Esophagus squamous epithelium (tissue), 5 donors: Measurements from ENCODE around the gene RFPL1. TPM values are rescaled to one million over a fixed set of nuclear protein-coding genes. Genes with fewer than 3 reads are reported as not detected.

Experiments used
- DNase-seq: peaks from one replicate; lab custom pipeline; 2025; lab: John Stamatoyannopoulos, UW
- H3K27ac ChIP-seq, 4 donors: fragments of 200-600 bp; sonication (generic); one replicate each; pipeline ENCODE4 v1.5.1; 2016 to 2019; ENCODE audit warnings: mild to moderate bottlenecking in 1 of 4
- H3K27me3 ChIP-seq, 4 donors: fragments of 200-600 bp; sonication (generic); 1 replicate in 3 of 4; 2 replicates in 1 of 4; pipeline versions ENCODE4 v1.5.1 to v1.6.0; 2017 to 2021; ENCODE audit warnings: antibody characterized with exemption in 1 of 4
- H3K36me3 ChIP-seq, 3 donors: fragments of 200-600 bp; sonication (generic); one replicate each; pipeline ENCODE4 v1.5.1; 2016 to 2019
- H3K4me1 ChIP-seq, 3 donors: fragments of 200-600 bp; sonication (generic); one replicate each; pipeline ENCODE4 v1.5.1; 2017 to 2019
- H3K4me3 ChIP-seq, 4 donors: fragments of 200-600 bp; sonication (generic); 1 replicate in 3 of 4; 2 replicates in 1 of 4; pipeline ENCODE4 v1.5.1; 2016 to 2019; ENCODE audit warnings: mild to moderate bottlenecking in 2 of 4, moderate library complexity in 1 of 4
- H3K9me3 ChIP-seq, 3 donors: fragments of 200-600 bp; sonication (generic); one replicate each; pipeline ENCODE4 v1.5.1; 2016 to 2019
- CTCF ChIP-seq, 6 experiments: fragments of 450-650 bp in 4 of 6; fragments of 200-600 bp in 2 of 6; sonication (generic) in 2 of 6; IDR thresholded peaks; one replicate each; pipeline ENCODE4 v1.5.1; 2016 to 2019; ENCODE audit warnings: antibody characterized with exemption in 6 of 6, mild to moderate bottlenecking in 4 of 6, moderate library complexity in 4 of 6
- POLR2A ChIP-seq, 4 donors: fragments of 450-650 bp; IDR thresholded peaks; one replicate each; pipeline ENCODE4 v1.6.1; 2017; ENCODE audit warnings: antibody characterized with exemption in 4 of 4, mild to moderate bottlenecking in 4 of 4, moderate library complexity in 3 of 4
- WGBS, 2 donors: methylation state at CpG; one replicate each; pipeline ENCODE4 v1.1.5; 2018; 5-methylcytosine and 5-hydroxymethylcytosine counted together
- intact Hi-C: fragments of 100-400 bp; cut with DNase I; formaldehyde crosslinking; loops from one replicate; pipeline ENCODE4 v1.15.0; 2022
- total RNA-seq, 4 donors: library from RNA; depleted of rRNA; stranded (reverse); fragments of >200 nt; gene quantifications; one replicate each; pipeline ENCODE4 v1.1.0, GENCODE V29; 2016
- donor health status: DM: yes; HTN: yes; CAD: no.

RFPL1 gene
- total RNA-seq, 4 donors from 2014 or later, result not detected

- DNase-seq, result no peak
- WGBS, 2 donors, result 50 to 89% methylated on average over 1 to 2 of the region's 4 CpGs
- TF ChIP-seq POLR2A (IDR thresholded peaks at IDR 0.05) (no peak), CTCF (IDR thresholded peaks at IDR 0.05) (no peak)
Measured at GRCh38 chr22:29457730-29458129, 19.3 kb downstream of the RFPL1 start.

GRCh38 chr22:29458551-29458950 is 20.2 kb downstream of the RFPL1 start:
- H3K27ac ChIP-seq, result no peak overlapping the region
- intact Hi-C loops, result no loop called here

More at GRCh38 chr22:29457730-29458129, 19.3 kb downstream of the RFPL1 start:
- Histone ChIP-seq H3K9me3 (no peaks in the 10 kb centered on the region), H3K36me3 (no peaks in the 10 kb centered on the region), H3K27ac (no peak overlapping the region), H3K4me3 (no peak overlapping the region), H3K27me3 (no peaks in the 10 kb centered on the region), H3K4me1 (no peaks in the 10 kb centered on the region)
- intact Hi-C loops, result no loop called here

GRCh38 chr22:29459773-29460172 is 21.4 kb downstream of the RFPL1 start:
- no peak overlapping the region for H3K4me3 ChIP-seq
- 50 to 68% methylated on average over 4 of the region's 9 CpGs for WGBS, 2 donors
- H3K4me1 ChIP-seq, result no peaks in the 10 kb centered on the region
- H3K9me3 ChIP-seq, result no peaks in the 10 kb centered on the region
- DNase-seq, result no peak
- H3K36me3 ChIP-seq, result no peaks in the 10 kb centered on the region
- no peaks in the 10 kb centered on the region for H3K27me3 ChIP-seq
- intact Hi-C loops, result no loop called here
- no peak overlapping the region for H3K27ac ChIP-seq
- TF ChIP-seq POLR2A (IDR thresholded peaks at IDR 0.05) (no peak), CTCF (IDR thresholded peaks at IDR 0.05) (no peak)

More at GRCh38 chr22:29458551-29458950, 20.2 kb downstream of the RFPL1 start:
- Histone ChIP-seq H3K36me3 (no peaks in the 10 kb centered on the region), H3K27me3 (no peaks in the 10 kb centered on the region), H3K4me1 (no peaks in the 10 kb centered on the region), H3K4me3 (no peak overlapping the region), H3K9me3 (no peaks in the 10 kb centered on the region)
- no peak for DNase-seq
- TF ChIP-seq POLR2A (IDR thresholded peaks at IDR 0.05), result no peak
- TF ChIP-seq CTCF (IDR thresholded peaks at IDR 0.05), result no peak

- Histone ChIP-seq H3K4me1 (no peaks in the 10 kb centered on the region), H3K27ac (no peak overlapping the region), H3K36me3 (no peaks in the 10 kb centered on the region), H3K9me3 (no peaks in the 10 kb centered on the region), H3K27me3 (no peaks in the 10 kb centered on the region), H3K4me3 (no peak overlapping the region)
- TF ChIP-seq POLR2A (IDR thresholded peaks at IDR 0.05) (no peak), CTCF (IDR thresholded peaks at IDR 0.05) (no peak)
- intact Hi-C loops, result no loop called here
- 83 to 95% methylated on average over 3 to 5 of the region's 5 CpGs for WGBS, 2 donors
- no peak for DNase-seq
Measured at GRCh38 chr22:29461263-29461662, 22.9 kb downstream of the RFPL1 start.

- peaks cover 0 to 7% (median 0%) of the 10 kb centered on the region in 4 donors for H3K27me3 ChIP-seq
- DNase-seq, result no peak
- H3K4me3 ChIP-seq, result no peak overlapping the region
- no peak overlapping the region for H3K27ac ChIP-seq
- no peaks in the 10 kb centered on the region for H3K36me3 ChIP-seq
- TF ChIP-seq CTCF (IDR thresholded peaks at IDR 0.05) (no peak), POLR2A (IDR thresholded peaks at IDR 0.05) (no peak)
- 82 to 94% methylated on average over 5 of the region's 7 CpGs for WGBS, 2 donors
- intact Hi-C loops, result no loop called here
- no peaks in the 10 kb centered on the region for H3K9me3 ChIP-seq
- no peaks in the 10 kb centered on the region for H3K4me1 ChIP-seq
Measured at GRCh38 chr22:29463629-29464028, 25.2 kb downstream of the RFPL1 start.
